ENCODE data around the gene TBL1XR1.
"Not testable (repeated sequence)": the region's sequence is repeated elsewhere in the genome, so short reads cannot be mapped to it uniquely, and the experiment has no call there.

Gene TBL1XR1

GRCh38 chr3:177181418-177181817 is 15.9 kb downstream of the TBL1XR1 start:
- no peak for DNase-seq (ENCODE audit: low read depth)

- no peak for DNase-seq (ENCODE audit: low read depth)
Measured at GRCh38 chr3:177180506-177180905, 16.8 kb downstream of the TBL1XR1 start.

GRCh38 chr3:177179281-177180067 is 17.8 kb downstream of the TBL1XR1 start:
- no peak for DNase-seq (ENCODE audit: low read depth)

- DNase-seq (ENCODE audit: low read depth), result no peak
Measured at GRCh38 chr3:177177749-177178221, 19.5 kb downstream of the TBL1XR1 start.

- no peak for DNase-seq (ENCODE audit: low read depth)
Measured at GRCh38 chr3:177174607-177175170, 22.6 kb downstream of the TBL1XR1 start.

- no peak for DNase-seq (ENCODE audit: low read depth)
Measured at GRCh38 chr3:177169936-177170722, 27.2 kb downstream of the TBL1XR1 start.

GRCh38 chr3:177168431-177168830 is 28.9 kb downstream of the TBL1XR1 start:
- DNase-seq (ENCODE audit: low read depth), result no peak

GRCh38 chr3:177162742-177163141 is 34.5 kb downstream of the TBL1XR1 start:
- DNase-seq (ENCODE audit: low read depth), result no peak

GRCh38 chr3:177161603-177162002 is 35.7 kb downstream of the TBL1XR1 start:
- DNase-seq (ENCODE audit: low read depth), result not testable (repeated sequence)

GRCh38 chr3:177158461-177158860 is 38.8 kb downstream of the TBL1XR1 start:
- no peak for DNase-seq (ENCODE audit: low read depth)

GRCh38 chr3:177157492-177157891 is 39.8 kb downstream of the TBL1XR1 start:
- DNase-seq (ENCODE audit: low read depth), result no peak

GRCh38 chr3:177154733-177155132 is 42.5 kb downstream of the TBL1XR1 start:
- DNase-seq (ENCODE audit: low read depth), result no peak

- DNase-seq (ENCODE audit: low read depth), result peak; percentile 77
Measured at GRCh38 chr3:177150970-177151627, 46.2 kb downstream of the TBL1XR1 start.

GRCh38 chr3:177150218-177150916 is 46.9 kb downstream of the TBL1XR1 start:
- no peak for DNase-seq (ENCODE audit: low read depth)

- no peak for DNase-seq (ENCODE audit: low read depth)
Measured at GRCh38 chr3:177149106-177149505, 48.2 kb downstream of the TBL1XR1 start.

GRCh38 chr3:177147790-177148189 is 49.5 kb downstream of the TBL1XR1 start:
- DNase-seq (ENCODE audit: low read depth), result no peak

GRCh38 chr3:177146646-177147045 is 50.6 kb downstream of the TBL1XR1 start:
- DNase-seq (ENCODE audit: low read depth), result no peak

GRCh38 chr3:177145954-177146353 is 51.3 kb downstream of the TBL1XR1 start:
- no peak for DNase-seq (ENCODE audit: low read depth)

- DNase-seq (ENCODE audit: low read depth), result no peak
Measured at GRCh38 chr3:177145381-177145780, 51.9 kb downstream of the TBL1XR1 start.

GRCh38 chr3:177144922-177145321 is 52.4 kb downstream of the TBL1XR1 start:
- no peak for DNase-seq (ENCODE audit: low read depth)

GRCh38 chr3:177141899-177142646 is 55.2 kb downstream of the TBL1XR1 start:
- no peak for DNase-seq (ENCODE audit: low read depth)

All from non-pigmented ciliary epithelial cell (primary cell).